HG03064 (cell line): ENCODE data around the gene SKA3.

Source experiments
- ATAC-seq: cut with Tn5 transposase; IDR thresholded peaks from one replicate; pipeline ENCODE4 v1.9.1; 2021; ENCODE audit warnings: low read depth; ENCODE audit not compliant: unreplicated experiment

SKA3 gene

GRCh38 chr13:21117104-21117809, 59.1 kb downstream of the SKA3 start:
- no peak for ATAC-seq

GRCh38 chr13:21116141-21116540, 60.2 kb downstream of the SKA3 start:
- no peak for ATAC-seq

GRCh38 chr13:21115231-21115630, 61.1 kb downstream of the SKA3 start:
- no peak for ATAC-seq

- ATAC-seq, result no peak
Observed at GRCh38 chr13:21111546-21111945, 64.8 kb downstream of the SKA3 start.

GRCh38 chr13:21109168-21109567, 67.2 kb downstream of the SKA3 start:
- no peak for ATAC-seq

- no peak for ATAC-seq
Observed at GRCh38 chr13:21106089-21106488, 70.3 kb downstream of the SKA3 start.

GRCh38 chr13:21104199-21105019, 71.9 kb downstream of the SKA3 start:
- ATAC-seq, result no peak
